Thyroid gland (tissue), 4 donors: ENCODE data around the gene PANX2.

Source experiments
- CTCF ChIP-seq, 6 experiments: fragments of 200-600 bp in 3 of 6; fragments of 450-650 bp in 3 of 6; sonication (generic) in 3 of 6; IDR thresholded peaks; one replicate each; pipeline ENCODE4 v1.5.1; 2016 to 2019; ENCODE audit warnings: antibody characterized with exemption in 6 of 6, mild to moderate bottlenecking in 2 of 6, inconsistent platforms in 1 of 6, moderate library complexity in 1 of 6
- POLR2A ChIP-seq, 2 donors: fragments of 450-650 bp; IDR thresholded peaks; one replicate each; pipeline ENCODE4 v1.6.1; 2017; ENCODE audit warnings: antibody characterized with exemption in 2 of 2, mild to moderate bottlenecking in 2 of 2, moderate library complexity in 1 of 2

GRCh38 chr22:50219800-50220602, 49.5 kb downstream of the PANX2 start:
- TF ChIP-seq CTCF (IDR thresholded peaks at IDR 0.05) (no peak), POLR2A (IDR thresholded peaks at IDR 0.05) (no peak)
